Midbrain (tissue), 1 donor: Measurements from ENCODE around the gene ANKRD35.
"Not testable (repeated sequence)": the region's sequence is repeated elsewhere in the genome, so short reads cannot be mapped to it uniquely, and the experiment has no call there.

Experiments used
- DNase-seq: peaks from one replicate; lab custom pipeline; 2025; lab: John Stamatoyannopoulos, UW

The ANKRD35 gene

DNA sequence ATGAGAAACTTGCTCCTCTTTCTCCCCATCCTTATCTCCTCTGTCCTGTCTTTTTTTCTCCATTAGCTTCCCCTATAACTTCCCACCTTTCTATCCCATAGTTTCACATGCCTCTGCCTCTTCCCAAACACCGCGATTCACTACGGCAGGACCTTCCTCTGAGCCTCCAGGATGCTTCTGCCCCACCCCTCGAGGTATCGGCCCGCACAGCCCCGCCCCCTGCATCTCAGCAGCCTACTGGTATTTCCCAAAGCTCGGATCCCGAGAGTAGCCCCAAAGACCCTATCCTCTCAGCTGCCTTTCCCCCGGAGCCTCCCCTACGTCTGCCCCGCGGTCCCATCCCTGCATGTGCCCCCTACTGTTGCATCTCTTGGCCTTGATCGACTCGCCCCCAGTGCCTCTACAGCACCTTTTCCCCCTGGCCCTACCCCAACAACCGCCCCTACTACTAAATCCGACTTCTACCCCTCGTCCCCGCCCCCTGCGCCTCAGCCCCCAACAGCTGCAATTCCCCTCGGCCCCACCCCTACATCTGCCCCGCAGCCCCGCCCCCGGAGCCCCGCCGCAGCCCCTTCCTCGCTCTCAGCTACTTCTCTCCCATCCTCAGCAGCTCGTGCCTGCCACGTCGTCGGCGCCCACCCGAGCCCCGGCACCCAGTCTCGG, 27.3 kb downstream of the ANKRD35 start:
- no peak for DNase-seq

DNA sequence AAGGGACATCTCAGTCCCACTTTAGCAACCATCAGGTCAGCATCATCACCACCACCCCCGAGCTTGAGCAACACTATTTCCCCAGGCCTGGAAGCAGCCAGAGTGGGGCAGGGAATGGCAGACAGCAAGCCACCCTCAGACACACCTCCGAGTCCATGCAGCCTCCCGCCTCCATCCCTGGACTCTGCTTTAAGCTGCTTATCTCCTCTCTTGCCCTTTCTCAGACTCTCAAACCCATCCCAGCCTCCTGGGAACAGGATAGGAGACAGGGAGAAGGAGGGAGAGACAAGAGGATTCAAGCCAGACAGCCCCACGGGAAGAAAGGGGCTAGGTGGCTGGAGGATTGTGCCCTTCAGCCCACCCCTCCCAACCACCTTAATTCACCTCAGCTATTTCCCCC, 28.5 kb downstream of the ANKRD35 start:
- DNase-seq = no peak

DNA sequence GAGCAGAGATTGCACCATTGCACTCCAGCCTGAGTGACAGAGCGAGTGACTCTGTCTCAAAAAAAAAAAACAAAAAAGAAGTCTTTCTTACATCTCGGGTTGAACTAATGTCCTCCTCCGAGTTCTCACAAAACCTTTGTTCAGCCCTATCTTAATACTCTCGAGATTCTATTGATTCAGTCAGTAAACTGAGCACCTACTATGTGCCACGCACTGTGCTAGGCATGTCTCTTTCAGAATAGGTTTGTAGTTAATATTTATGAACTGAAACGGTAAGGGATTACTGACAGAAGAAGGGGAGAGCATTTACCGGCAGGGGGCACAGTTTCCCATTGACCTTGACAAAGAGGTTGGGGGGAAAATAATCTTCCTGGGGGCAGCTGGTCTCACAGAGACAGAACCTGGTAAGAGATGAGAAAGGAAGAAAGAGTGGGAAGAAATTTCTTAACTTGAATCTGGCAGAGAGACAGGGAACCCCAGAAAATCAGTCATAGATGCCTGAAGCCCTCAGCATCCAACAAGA, 30.2 kb downstream of the ANKRD35 start:
- DNase-seq = no peak

DNA sequence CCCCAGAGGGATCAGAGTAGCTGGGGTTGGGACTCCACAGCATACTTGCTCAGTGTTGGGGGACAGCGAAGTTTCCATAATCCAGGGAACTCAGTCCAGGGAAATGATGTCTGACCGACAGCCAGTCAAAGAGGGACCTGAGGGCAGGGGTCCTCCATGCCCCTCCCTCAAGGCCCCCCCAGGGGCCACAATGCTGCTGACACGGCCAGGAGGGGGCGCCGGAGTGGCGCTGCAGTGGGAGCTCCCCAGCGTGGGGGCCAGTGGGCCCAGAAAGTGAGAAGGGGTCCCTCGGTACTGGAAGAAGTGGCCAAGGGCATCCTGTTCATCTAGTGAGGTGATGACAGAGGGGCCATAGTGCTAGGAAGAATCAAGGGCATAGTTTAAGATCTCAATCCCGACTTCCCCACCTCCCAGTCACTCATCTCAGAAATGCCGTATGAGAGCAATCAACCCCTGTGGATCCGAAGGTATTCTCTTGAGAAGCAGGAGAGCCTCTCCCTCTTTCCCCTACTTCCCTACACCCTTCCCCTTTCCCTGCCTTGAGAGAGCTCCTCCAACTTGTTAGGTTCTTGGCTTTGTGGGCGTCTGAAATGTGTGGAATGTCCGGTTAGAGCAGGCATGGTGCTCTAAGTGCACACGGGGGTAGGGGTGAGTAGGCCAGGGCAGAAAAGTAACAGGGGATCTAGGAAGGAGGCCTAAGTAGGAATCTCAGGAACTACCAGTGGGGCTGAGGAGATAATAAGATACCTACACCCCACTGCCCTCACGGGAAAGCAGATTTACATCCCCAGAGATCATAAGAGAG, 36.1 kb downstream of the ANKRD35 start:
- DNase-seq = no peak

DNA sequence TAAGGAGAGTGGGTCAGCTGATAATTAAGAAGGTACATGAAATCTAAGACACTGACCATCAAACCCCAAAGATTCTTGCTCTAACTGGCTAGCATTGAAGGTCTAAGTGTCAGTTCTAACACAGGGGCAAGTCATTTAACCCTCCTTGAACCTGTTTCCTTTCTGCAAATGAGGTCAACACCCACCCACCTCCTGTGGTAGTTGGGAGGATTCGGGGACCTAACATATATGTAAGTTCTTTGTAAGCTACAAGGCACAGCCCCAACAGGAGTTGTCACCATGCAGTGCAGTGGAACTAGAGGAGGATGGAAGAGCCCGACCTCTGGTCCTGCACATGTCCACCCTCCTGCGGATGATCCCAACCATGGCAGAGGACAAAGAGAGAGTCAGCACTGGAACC, 37.8 kb downstream of the ANKRD35 start:
- DNase-seq = no peak

DNA sequence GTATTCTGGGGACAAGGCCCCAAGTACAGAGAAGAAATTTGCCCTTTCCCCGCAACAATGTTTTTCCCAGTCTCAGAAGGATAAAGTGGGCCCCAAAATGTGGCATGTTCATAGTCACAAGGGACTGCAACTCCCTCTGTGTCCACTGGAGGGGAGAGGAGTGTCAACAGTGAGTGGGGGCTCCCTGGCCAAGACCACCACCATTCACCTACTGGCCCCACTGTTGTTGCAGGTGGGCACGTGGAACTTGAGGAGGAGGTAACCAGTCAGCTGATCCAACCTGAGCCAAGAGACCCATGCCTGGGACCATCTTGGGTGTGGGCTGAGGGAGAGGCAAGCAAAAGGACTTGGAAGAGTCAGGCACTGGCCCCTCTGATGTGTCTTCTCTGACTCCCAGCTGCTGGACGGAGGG, 39.5 kb downstream of the ANKRD35 start:
- DNase-seq = peak; percentile 1

DNA sequence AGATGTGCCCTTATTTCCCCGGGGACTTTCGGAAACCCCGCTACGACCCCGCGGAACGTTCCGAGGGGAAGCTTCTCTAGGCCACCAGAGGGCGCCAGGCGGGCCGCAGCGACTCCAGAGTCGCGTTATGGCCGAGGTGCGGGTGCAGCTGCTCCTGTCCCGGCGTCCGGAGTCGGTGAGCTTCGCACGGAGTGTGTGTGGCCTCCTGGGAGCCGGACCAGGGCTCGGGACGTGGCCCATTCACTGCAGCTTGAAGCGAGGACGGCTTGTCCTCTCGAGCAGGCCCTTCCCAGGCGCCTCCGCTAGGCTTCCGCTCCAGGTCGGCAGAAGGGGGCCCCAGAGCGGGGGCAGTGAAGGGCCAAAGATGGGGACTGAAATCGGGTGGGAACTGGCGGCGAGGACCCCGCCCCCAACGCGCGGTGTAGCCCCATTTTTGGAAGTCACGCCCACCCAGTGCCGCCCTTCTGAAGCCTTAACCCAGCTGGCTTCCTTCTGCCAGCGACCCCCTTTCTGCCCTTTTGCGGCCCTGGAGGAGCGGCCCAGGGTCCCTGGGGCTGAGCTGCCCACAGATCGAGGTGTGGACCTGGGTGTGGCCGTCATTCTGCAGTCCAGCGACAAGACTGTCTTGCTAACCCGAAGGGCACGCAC, 40.0 kb downstream of the ANKRD35 start, which contains the start of gene NUDT17:
NUDT17 (plus strand) TSS at position 117 of the 648 bp plus-strand sequence; CDS start at position 128, 11 bp downstream.
- DNase-seq = peak; percentile 71

DNA sequence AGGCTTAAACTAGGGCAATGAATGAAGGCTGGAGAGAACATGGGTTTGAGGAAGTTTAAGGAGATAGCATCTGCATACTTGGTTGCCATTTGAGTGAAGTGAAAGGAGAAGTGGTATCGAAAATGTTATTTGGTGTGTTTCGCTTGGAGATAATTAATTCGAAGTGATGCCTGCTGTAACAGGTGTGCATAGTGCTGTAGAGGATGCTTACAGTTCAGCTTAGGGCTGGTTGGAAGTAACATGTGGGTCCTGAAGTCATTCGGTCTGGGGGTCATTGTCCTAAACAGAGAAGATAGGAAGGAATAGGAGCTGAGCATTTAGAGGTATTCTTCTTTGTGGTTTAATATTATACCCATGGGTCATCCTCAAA, 40.5 kb downstream of the ANKRD35 start:
- DNase-seq = no peak

DNA sequence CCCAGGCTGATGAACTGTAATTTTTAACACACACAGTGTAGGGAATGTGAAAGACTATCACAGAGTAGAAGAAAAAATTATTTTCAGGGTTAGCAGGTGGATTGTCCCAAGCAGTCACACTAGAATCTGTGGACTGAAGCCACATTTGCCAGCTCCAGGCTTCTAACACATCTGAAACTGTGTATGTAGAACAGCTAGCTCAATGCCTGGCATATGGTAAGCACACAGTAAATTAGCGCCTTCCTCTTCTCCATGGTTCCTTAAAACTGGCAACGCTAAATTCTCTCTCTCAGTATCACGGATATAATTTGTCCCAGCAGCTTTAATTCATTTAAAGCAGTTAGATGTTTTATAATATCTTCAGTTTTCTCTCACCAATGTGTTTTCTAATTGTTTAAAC, 42.6 kb downstream of the ANKRD35 start:
- DNase-seq = no peak

DNA sequence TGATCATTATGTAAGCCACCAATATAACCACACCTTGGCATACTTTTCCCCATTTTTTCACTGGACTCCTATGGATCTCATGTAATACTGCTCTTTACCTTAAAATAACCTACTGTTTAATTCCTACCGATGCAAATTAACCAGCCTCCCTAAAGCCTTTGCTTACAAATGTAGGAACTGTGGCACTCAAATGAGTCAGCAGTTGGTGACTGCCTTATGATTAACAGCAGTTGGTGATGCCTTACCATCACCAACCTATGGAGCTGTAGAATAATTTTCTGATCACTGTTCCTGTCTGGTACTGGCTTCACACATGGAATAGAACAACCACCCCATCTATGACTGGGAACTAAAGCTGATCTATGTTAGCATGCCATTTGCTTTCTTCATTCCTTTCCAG, 48.0 kb downstream of the ANKRD35 start:
- DNase-seq = no peak

DNA sequence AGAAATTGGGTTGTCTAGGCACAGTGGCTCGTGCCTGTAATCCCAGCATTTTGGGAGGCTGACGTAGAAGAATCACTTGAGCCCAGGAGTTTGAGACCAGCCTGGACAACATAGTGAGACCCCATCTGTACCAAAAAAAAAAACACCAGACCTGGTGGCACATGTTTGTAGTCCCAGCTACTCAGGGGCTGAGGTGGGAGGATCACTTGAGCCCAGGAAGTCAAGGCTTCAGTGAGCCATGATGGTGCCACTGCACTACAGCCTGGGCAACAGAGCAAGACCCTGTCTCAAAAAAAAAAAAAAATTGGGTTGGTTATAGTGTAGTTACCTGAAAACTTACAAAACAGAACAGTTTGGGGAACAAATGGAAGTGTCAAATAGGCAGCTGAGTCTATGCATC, 54.9 kb downstream of the ANKRD35 start:
- not testable (repeated sequence) for DNase-seq

DNA sequence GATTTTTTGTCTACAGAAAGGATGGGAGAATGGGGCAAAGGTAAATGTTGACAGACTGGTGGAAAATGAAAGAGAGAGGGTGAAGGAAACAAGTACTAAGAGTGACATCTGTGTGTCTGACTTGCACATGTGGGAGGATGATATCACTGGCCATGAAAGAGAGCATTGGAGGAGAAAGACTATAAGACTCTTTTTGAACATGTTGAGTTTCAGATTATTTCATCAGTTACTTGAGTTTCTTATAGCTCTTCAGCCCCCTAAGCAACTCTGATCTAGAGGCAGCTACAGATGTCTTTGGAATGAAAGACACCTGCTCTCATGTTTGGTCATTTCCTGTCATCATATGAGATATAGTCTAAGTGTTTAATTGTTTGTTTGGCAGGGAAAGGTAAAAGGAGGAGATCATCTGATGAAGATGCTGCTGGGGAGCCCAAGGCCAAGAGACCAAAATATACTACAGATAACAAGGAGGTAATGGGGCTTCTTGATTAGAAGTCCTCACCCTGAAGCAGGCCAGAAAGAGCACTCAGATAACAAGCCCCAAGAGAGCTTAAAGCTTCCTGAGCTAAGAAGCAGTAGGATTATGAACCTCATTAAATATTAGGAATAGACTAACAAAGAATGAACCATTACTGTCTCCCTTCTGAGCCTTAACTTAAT, 57.2 kb downstream of the ANKRD35 start:
- no peak for DNase-seq

DNA sequence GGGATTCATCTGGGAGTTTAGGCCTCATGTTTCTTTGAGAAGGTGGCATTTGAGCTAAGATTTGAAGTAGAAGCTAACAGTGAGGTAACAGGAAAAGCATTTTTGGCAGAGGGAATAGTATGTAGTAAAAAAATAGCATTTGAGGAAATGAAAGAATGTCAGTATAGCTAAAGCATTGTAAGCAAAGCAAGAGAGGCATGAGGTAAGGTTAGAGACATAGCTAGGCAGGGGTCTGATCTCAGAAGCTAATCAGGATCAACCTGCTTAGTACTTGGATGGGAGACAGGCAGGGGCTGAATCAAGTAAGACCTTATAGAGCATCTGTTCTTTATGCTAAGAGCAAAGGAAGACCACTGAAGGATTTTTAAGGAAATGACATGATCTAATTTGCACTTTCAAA, 57.7 kb downstream of the ANKRD35 start:
- no peak for DNase-seq

DNA sequence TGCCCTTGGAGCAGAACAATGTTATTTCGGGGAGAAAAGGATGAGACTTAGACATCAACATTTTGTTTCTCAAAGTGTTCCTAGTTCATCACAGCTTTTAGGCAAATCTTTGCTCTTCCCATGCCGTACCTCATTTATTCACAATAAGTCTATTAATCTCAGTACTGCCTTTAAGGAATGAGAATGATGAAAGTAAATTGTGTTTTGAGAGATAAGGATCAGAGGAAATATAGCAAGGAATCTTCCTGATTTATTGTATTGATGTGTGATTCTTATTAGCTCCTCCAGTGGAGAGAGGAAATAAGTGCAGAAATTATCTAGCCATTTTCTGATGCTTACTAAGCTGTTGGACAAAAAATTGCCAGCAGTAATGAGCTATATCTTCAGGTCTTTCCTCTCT, 59.6 kb downstream of the ANKRD35 start:
- DNase-seq = no peak

DNA sequence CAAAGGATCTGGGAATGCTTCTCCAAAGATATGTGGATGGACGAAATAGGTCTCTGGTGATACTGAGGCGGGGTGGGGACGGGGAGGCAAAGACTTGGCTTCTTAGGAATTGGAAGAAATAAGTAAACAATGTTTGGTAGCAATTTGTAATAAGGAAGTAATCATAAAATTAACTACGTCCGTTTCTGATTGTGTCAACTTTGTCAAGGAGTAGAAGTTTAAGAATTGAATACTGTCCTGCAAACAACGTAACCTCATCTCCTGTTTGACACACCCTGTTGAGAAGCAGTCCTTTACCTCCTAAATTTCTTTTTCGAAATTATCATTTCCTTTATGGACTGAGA, 61.2 kb downstream of the ANKRD35 start:
- DNase-seq = no peak

DNA sequence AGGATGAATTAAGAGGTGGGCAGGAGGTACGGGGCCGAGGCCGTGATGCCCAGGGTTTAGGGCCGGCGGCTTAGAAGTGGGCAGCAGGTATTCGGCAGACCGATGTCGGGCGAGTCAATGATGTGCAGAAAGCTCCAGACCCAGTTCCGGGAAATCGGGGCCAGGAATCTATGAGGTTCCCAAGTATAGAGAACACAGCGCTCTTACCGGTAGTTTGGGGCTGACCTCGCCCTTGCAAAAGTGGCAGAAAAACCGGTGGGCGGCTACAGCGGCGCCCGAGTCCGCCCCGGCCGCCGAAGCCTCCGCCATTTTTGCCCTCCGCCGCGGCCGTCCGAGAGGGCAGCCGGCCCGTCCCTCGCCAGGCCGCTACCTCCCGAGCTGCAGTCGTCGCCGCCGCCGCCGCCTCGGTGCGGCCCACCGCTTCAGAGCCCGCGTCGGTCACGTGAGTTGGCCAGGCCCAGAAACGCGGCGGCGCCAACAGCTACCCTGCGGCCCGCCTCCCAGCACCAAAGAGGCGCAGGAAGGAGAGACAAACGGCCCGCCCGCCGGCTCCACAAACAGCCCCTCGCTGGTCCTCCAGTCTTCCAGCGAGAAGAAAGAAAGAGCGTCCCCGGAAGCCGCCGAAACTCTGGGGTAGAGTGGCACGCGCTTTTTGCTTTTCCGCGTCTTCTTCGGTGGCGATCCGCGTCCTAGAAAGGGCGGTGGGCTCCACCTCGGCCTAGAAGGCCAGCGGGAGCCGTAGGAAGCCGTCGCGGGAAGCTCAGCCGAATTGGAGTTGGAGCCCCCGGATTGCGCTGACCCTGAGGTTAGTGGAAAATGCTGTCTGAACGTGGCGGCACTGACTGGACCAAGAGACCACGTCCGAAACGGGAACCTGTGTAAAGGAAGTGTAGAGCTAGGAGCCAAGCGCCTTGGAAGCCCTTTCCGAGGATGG, 61.8 kb downstream of the ANKRD35 start, which contains the start of the genes POLR3C and RNF115:
POLR3C (plus strand) TSS at position 636 of the 934 bp plus-strand sequence. CDS start 1,577 bp downstream, outside the sequence.
RNF115 (minus strand) TSS at position 531 of the 934 bp plus-strand sequence; CDS start at position 309, 222 bp downstream.
- DNase-seq = peak; percentile 90

DNA sequence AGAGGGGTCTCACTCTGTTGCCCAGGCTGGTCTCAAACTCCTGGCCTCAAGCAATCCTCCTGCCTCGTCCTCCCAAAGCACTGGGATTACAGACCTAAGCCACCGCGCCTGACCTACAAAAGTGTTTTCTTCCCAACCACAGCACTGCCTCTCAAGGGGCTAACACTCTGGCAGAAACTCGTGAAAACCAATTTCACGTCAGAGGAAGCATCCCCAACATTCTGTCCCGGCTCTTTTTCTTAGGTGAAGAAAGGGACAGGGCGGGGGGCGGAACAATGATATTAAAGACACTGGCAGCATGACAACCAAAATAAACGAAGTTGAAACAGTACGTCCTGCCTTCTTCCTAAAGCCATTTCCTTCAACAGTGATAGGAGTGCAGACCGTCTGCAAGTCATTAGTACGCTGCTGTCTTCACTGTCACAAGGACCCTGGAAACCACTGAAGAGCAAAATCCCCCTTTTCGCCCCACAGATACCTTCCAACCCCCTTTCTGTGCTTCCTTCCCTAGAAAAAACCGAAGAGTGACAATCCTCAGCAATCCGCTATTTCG, 62.8 kb downstream of the ANKRD35 start:
- not testable (repeated sequence) for DNase-seq

DNA sequence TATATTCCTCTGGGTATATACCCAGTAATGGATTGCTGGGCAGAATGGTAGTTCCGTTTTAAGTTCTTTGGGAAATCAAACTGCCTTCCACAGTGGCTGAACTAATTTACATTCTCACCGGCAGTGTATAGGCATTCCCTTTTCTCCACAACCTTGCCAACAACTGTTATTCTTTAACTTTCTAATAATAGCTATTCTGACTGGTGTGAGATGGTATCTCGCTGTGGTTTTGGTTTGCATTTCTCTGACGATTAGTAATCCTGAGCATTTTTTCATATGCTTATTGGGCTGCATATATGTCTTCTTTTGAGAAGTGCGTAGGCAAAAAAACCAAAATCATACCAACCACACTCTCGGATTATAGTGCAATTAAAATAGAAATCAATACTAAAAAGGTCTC, 67.6 kb downstream of the ANKRD35 start:
- not testable (repeated sequence) for DNase-seq
